ENCODE results near the gene KCNH5. TPM values are rescaled to one million over a fixed set of nuclear protein-coding genes. Genes with fewer than 3 reads are reported as not detected.
A peak's percentile ranks its signal among the peaks of the same experiment; 100 is the strongest.

KCNH5 gene, protein sequence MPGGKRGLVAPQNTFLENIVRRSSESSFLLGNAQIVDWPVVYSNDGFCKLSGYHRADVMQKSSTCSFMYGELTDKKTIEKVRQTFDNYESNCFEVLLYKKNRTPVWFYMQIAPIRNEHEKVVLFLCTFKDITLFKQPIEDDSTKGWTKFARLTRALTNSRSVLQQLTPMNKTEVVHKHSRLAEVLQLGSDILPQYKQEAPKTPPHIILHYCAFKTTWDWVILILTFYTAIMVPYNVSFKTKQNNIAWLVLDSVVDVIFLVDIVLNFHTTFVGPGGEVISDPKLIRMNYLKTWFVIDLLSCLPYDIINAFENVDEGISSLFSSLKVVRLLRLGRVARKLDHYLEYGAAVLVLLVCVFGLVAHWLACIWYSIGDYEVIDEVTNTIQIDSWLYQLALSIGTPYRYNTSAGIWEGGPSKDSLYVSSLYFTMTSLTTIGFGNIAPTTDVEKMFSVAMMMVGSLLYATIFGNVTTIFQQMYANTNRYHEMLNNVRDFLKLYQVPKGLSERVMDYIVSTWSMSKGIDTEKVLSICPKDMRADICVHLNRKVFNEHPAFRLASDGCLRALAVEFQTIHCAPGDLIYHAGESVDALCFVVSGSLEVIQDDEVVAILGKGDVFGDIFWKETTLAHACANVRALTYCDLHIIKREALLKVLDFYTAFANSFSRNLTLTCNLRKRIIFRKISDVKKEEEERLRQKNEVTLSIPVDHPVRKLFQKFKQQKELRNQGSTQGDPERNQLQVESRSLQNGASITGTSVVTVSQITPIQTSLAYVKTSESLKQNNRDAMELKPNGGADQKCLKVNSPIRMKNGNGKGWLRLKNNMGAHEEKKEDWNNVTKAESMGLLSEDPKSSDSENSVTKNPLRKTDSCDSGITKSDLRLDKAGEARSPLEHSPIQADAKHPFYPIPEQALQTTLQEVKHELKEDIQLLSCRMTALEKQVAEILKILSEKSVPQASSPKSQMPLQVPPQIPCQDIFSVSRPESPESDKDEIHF
- total RNA-seq (2021) (1.4 TPM in 2 replicates), Bru-seq, nascent RNA (percentile 39 among the genes with signal in this experiment), BruChase-seq, experiment 1, labeled RNA remaining after a 2-hour chase (percentile 34 among the genes with signal in this experiment), BruChase-seq, experiment 2, labeled RNA remaining after a 6-hour chase (percentile 24 among the genes with signal in this experiment)
- long read RNA-seq, partial matches to known transcripts: 0 of 1 reads
- long read RNA-seq, other reads (novel, unspliced or antisense): 1 of 1 reads

DNA sequence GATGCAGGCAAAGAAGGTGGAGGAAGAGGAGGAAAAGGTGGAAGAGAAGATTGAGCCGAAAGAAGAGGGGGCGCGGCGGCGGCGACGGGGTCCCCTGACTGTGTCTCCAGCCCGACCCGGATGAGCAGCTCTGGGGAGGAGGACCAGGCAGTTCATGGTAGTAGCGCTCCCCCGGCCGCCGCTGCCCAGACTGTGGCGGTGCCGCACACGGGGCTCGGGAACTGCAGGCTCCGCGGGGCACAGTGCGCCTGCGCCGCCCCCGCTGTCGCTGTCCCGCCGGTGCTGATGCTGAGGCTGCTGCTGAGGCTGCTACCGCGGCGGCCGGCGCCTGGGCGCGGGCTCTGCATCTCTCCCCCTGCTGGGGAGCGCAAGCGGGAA lies at the start of gene KCNH5:
Gene KCNH5, minus strand, starts transcription at position 225 of the 378 bp plus-strand sequence. CDS start 272 bp downstream, outside the sequence.
- Histone ChIP-seq H3K9me3 (ENCODE audit: insufficient read depth, low read depth) (no peaks in the 10 kb centered on the region), H3K4me1 (replicated peaks; ENCODE audit: insufficient read depth) (no peaks in the 10 kb centered on the region), H3K36me3 (ENCODE audit: low read depth) (no peaks in the 10 kb centered on the region), H3K27ac (no peak within 1 kb of the TSS), H3K4me3 (no peak within 1 kb of the TSS), H2AFZ (no peak within 1 kb of the TSS), H3K9me2 (ENCODE audit: insufficient read depth) (no peaks in the 10 kb centered on the region), H3K4me2 (no peak within 1 kb of the TSS), H3K79me2 (ENCODE audit: low read depth) (no peaks in the 10 kb centered on the region), H3K27me3 (ENCODE audit: insufficient read depth, low read depth) (no peaks in the 10 kb centered on the region), H3F3A (ENCODE audit: insufficient read depth, low read depth) (no peaks in the 10 kb centered on the region; the same call in 1 of the 2 replicates), H4K20me1 (ENCODE audit: insufficient read depth) (no peaks in the 10 kb centered on the region)
- CTCF ChIA-PET: no interaction called here
- no TSS peak for BruUV-seq (replicated peaks)
- TF ChIP-seq, protein P1, sequence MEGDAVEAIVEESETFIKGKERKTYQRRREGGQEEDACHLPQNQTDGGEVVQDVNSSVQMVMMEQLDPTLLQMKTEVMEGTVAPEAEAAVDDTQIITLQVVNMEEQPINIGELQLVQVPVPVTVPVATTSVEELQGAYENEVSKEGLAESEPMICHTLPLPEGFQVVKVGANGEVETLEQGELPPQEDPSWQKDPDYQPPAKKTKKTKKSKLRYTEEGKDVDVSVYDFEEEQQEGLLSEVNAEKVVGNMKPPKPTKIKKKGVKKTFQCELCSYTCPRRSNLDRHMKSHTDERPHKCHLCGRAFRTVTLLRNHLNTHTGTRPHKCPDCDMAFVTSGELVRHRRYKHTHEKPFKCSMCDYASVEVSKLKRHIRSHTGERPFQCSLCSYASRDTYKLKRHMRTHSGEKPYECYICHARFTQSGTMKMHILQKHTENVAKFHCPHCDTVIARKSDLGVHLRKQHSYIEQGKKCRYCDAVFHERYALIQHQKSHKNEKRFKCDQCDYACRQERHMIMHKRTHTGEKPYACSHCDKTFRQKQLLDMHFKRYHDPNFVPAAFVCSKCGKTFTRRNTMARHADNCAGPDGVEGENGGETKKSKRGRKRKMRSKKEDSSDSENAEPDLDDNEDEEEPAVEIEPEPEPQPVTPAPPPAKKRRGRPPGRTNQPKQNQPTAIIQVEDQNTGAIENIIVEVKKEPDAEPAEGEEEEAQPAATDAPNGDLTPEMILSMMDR (conservative IDR thresholded peaks at IDR 0.05): no peak
- TF ChIP-seq EZH2 (IDR thresholded peaks at IDR 0.05; ENCODE audit: low read depth): no peak
- POLR2A ChIA-PET (ENCODE audit: unreplicated experiment): no interaction called here
- no peak for DNase-seq
- intact Hi-C loops (cut with micrococcal nuclease; ENCODE audit: unreplicated experiment): no loop called here

GRCh38 chr14:63091394-63091996 lies 46.2 kb upstream of the KCNH5 start:
- TF ChIP-seq EZH2 (IDR thresholded peaks at IDR 0.05; ENCODE audit: low read depth): no peak
- TF ChIP-seq, protein P1 (conservative IDR thresholded peaks at IDR 0.05): no peak
- no peak for DNase-seq
- H3K36me3 ChIP-seq (ENCODE audit: low read depth): no peaks in the 10 kb centered on the region
- H2AFZ ChIP-seq: no peak overlapping the region
- H3K4me2 ChIP-seq: no peak overlapping the region
- H4K20me1 ChIP-seq (ENCODE audit: insufficient read depth): no peaks in the 10 kb centered on the region
- POLR2A ChIA-PET (ENCODE audit: unreplicated experiment): no interaction called here
- H3K9me2 ChIP-seq (ENCODE audit: insufficient read depth): no peaks in the 10 kb centered on the region
- intact Hi-C loops (cut with micrococcal nuclease; ENCODE audit: unreplicated experiment): no loop called here
- H3K4me1 ChIP-seq (replicated peaks; ENCODE audit: insufficient read depth): no peaks in the 10 kb centered on the region
- H3K27me3 ChIP-seq (ENCODE audit: insufficient read depth, low read depth): no peaks in the 10 kb centered on the region
- H3K9me3 ChIP-seq (ENCODE audit: insufficient read depth, low read depth): no peaks in the 10 kb centered on the region
- H3K4me3 ChIP-seq: no peak overlapping the region
- H3K27ac ChIP-seq: no peak overlapping the region
- BruUV-seq (replicated peaks): no TSS peak
- no peaks in the 10 kb centered on the region for H3F3A ChIP-seq (ENCODE audit: insufficient read depth, low read depth)
- CTCF ChIA-PET: no interaction called here
- no peaks in the 10 kb centered on the region for H3K79me2 ChIP-seq (ENCODE audit: low read depth)

- no peaks in the 10 kb centered on the region for H4K20me1 ChIP-seq (ENCODE audit: insufficient read depth)
- H2AFZ ChIP-seq: no peak overlapping the region
- BruUV-seq (replicated peaks): no TSS peak
- H3K4me3 ChIP-seq: no peak overlapping the region
- POLR2A ChIA-PET (ENCODE audit: unreplicated experiment): no interaction called here
- H3K36me3 ChIP-seq (ENCODE audit: low read depth): no peaks in the 10 kb centered on the region
- no peaks in the 10 kb centered on the region for H3K9me3 ChIP-seq (ENCODE audit: insufficient read depth, low read depth)
- no peak overlapping the region for H3K4me2 ChIP-seq
- no peak for TF ChIP-seq EZH2 (IDR thresholded peaks at IDR 0.05; ENCODE audit: low read depth)
- TF ChIP-seq, protein P1 (conservative IDR thresholded peaks at IDR 0.05): no peak
- no peak for DNase-seq
- H3K27me3 ChIP-seq (ENCODE audit: insufficient read depth, low read depth): no peaks in the 10 kb centered on the region
- CTCF ChIA-PET: no interaction called here
- H3K4me1 ChIP-seq (replicated peaks; ENCODE audit: insufficient read depth): no peaks in the 10 kb centered on the region
- H3K27ac ChIP-seq: no peak overlapping the region
- H3F3A ChIP-seq (ENCODE audit: insufficient read depth, low read depth): no peaks in the 10 kb centered on the region
- no peaks in the 10 kb centered on the region for H3K9me2 ChIP-seq (ENCODE audit: insufficient read depth)
- H3K79me2 ChIP-seq (ENCODE audit: low read depth): no peaks in the 10 kb centered on the region
- intact Hi-C loops (cut with micrococcal nuclease; ENCODE audit: unreplicated experiment): no loop called here
These were observed 43.6 kb upstream of the KCNH5 start for GRCh38 chr14:63088865-63089264.
